Measurements from ENCODE around the gene TYROBP. TPM values are rescaled to one million over a fixed set of nuclear protein-coding genes. Genes with fewer than 3 reads are reported as not detected.
"Not testable (repeated sequence)": the region's sequence is repeated elsewhere in the genome, so short reads cannot be mapped to it uniquely, and the experiment has no call there.

TYROBP gene
- total RNA-seq, 1 experiment from 2014 or later = not detected

DNA sequence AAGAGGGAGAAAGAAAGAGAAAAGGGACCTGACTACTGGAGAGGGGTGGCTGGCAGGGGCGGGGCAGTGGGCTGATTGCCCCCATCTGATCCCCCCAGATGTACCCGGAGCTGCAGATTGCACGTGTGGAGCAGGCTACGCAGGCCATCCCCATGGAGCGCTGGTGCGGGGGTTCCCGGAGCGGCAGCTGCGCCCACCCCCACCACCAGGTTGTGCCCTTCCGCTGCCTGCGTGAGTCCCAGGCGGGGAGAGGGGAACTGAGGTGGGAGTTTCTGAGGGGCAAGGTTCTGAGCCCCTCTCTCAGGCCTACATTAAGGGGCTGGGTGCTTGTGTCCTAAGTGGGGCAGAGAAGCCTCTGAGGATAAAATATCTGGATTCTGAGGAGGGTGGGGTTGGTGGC is 37.3 kb downstream of the TYROBP start:
- no CpG with 5 or more reads among the region's 12 CpGs for WGBS (ENCODE audit: extremely low coverage, insufficient read length, low lambda C conversion rate)
- peaks cover 2 to 8% (median 6%) of the 10 kb centered on the region in 3 experiments; a peak in 6 of 7 replicates for H3K36me3 Mint-ChIP-seq (ENCODE audit: insufficient read depth in 1 of 3, low read depth in 3 of 3)
- Histone ChIP-seq H3K9me3 (ENCODE audit: control insufficient read depth, low read depth, low read length) (no peaks in the 10 kb centered on the region), H3K79me2 (ENCODE audit: insufficient read depth, low read length) (no peaks in the 10 kb centered on the region), H3K27me3 (ENCODE audit: insufficient read depth, low read length) (peaks cover 5% of the 10 kb centered on the region; the same call in 1 of the 2 replicates), H2BK5ac (ENCODE audit: insufficient read length, low read length) (no peak overlapping the region), H3K9ac (ENCODE audit: extremely low read depth, insufficient read length, low read length) (no peak overlapping the region), H3K27ac (ENCODE audit: insufficient read length, low read depth, low read length) (no peak overlapping the region), H2AK5ac (ENCODE audit: insufficient read length, low read length) (no peak overlapping the region), H4K20me1 (ENCODE audit: control insufficient read depth, insufficient read depth, insufficient read length) (no peaks in the 10 kb centered on the region), H4K91ac (ENCODE audit: insufficient read length, low read depth, low read length) (no peak overlapping the region), H3K56ac (ENCODE audit: insufficient read length, low read depth, low read length) (no peak overlapping the region), H2BK15ac (ENCODE audit: low read depth, low read length) (no peak overlapping the region), H2BK120ac (ENCODE audit: low read depth, low read length, poor library complexity, severe bottlenecking) (no peak overlapping the region), H3K23me2 (ENCODE audit: insufficient read length, low read depth, low read length, poor library complexity, severe bottlenecking) (peaks cover 14% of the 10 kb centered on the region), H3K23ac (ENCODE audit: insufficient read length, low read depth, low read length) (no peak overlapping the region), H2BK20ac (ENCODE audit: low read depth, low read length, poor library complexity, severe bottlenecking) (no peak overlapping the region), H2BK12ac (ENCODE audit: insufficient read length, low read depth, low read length) (no peak overlapping the region), H3K18ac (ENCODE audit: insufficient read length, low read depth, low read length) (no peak overlapping the region), H4K5ac (ENCODE audit: insufficient read length, low read depth, low read length) (no peak overlapping the region), H2AFZ (ENCODE audit: low read length) (no peak overlapping the region), H3K4me1 (ENCODE audit: insufficient read depth, low read length) (peaks cover 8% of the 10 kb centered on the region; the same call in 1 of the 2 replicates), H3K4me2 (ENCODE audit: insufficient read depth, insufficient read length, low read length) (no peak overlapping the region), H3T11ph (ENCODE audit: low read length) (no peak overlapping the region), H3K14ac (ENCODE audit: insufficient read depth, low read length) (no peak overlapping the region), H3K4ac (ENCODE audit: low read depth, low read length) (no peak overlapping the region), H3K79me1 (ENCODE audit: insufficient read depth, low read depth, low read length, poor library complexity, severe bottlenecking) (no peaks in the 10 kb centered on the region), H4K8ac (replicated peaks; ENCODE audit: insufficient read length, low read depth, low read length) (no peak overlapping the region)
- H3K4me1 Mint-ChIP-seq = peaks cover 14 to 35% of the 10 kb centered on the region in 2 experiments
- H3K4me3 Mint-ChIP-seq = peak overlapping the region; percentile 66 to 88
- peak overlapping the region in 2 of 3 experiments; percentile 2 to 98; a peak in 2 of 7 replicates for H3K27ac Mint-ChIP-seq
- peak; percentile 60 for DNase-seq
- no peaks in the 10 kb centered on the region; a peak in 2 of 5 replicates for H3K9me3 Mint-ChIP-seq
- peaks cover 27% of the 10 kb centered on the region for H3K27me3 Mint-ChIP-seq (ENCODE audit: low read depth)
- TF ChIP-seq, protein P1, sequence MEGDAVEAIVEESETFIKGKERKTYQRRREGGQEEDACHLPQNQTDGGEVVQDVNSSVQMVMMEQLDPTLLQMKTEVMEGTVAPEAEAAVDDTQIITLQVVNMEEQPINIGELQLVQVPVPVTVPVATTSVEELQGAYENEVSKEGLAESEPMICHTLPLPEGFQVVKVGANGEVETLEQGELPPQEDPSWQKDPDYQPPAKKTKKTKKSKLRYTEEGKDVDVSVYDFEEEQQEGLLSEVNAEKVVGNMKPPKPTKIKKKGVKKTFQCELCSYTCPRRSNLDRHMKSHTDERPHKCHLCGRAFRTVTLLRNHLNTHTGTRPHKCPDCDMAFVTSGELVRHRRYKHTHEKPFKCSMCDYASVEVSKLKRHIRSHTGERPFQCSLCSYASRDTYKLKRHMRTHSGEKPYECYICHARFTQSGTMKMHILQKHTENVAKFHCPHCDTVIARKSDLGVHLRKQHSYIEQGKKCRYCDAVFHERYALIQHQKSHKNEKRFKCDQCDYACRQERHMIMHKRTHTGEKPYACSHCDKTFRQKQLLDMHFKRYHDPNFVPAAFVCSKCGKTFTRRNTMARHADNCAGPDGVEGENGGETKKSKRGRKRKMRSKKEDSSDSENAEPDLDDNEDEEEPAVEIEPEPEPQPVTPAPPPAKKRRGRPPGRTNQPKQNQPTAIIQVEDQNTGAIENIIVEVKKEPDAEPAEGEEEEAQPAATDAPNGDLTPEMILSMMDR (conservative IDR thresholded peaks at IDR 0.05) = peak; percentile 53

DNA sequence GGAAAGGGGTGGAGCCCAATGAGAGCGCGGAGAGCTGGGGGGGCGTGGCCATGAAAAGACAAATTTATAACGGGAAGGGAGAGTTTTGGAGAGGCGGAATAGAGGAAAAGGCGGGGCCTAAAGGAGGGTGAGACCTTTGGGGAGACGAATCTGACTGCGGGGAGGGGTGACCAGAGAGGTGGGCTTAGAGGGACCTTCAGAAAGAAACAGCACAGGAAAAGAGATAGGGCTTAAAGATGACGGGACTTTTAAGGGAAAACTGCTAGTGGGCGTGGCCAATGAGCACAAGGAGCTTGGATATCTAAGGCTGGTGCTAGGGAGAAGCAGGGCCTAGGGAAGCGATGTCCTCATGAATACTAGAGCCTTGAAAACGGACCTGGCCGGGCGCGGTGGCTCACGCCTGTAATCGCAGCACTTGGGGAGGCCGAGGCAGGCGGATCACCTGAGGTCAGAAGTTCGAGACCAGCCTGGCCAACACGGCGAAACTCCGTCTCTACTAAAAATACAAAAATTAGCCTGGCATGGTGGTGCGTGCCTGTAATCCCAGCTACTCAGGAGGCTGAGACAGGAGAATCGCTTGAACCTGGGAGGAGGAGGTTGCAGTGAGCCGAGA is 37.9 kb downstream of the TYROBP start:
- not testable (repeated sequence) for H4K91ac ChIP-seq (ENCODE audit: insufficient read length, low read depth, low read length); H3K79me2 ChIP-seq (ENCODE audit: insufficient read depth, low read length); H3K23ac ChIP-seq (ENCODE audit: insufficient read length, low read depth, low read length); H3K79me1 ChIP-seq (ENCODE audit: insufficient read depth, low read depth, low read length, poor library complexity, severe bottlenecking); H3K9me3 Mint-ChIP-seq; H3K27me3 ChIP-seq (ENCODE audit: insufficient read depth, low read length); H4K5ac ChIP-seq (ENCODE audit: insufficient read length, low read depth, low read length); H3K56ac ChIP-seq (ENCODE audit: insufficient read length, low read depth, low read length); H2BK20ac ChIP-seq (ENCODE audit: low read depth, low read length, poor library complexity, severe bottlenecking); H3K36me3 Mint-ChIP-seq (ENCODE audit: insufficient read depth in 1 of 3, low read depth in 3 of 3); H4K8ac ChIP-seq (replicated peaks; ENCODE audit: insufficient read length, low read depth, low read length); H2BK15ac ChIP-seq (ENCODE audit: low read depth, low read length); H2AFZ ChIP-seq (ENCODE audit: low read length); H4K20me1 ChIP-seq (ENCODE audit: control insufficient read depth, insufficient read depth, insufficient read length); H3K27ac ChIP-seq (ENCODE audit: insufficient read length, low read depth, low read length); H3K18ac ChIP-seq (ENCODE audit: insufficient read length, low read depth, low read length); H2BK120ac ChIP-seq (ENCODE audit: low read depth, low read length, poor library complexity, severe bottlenecking); H3K14ac ChIP-seq (ENCODE audit: insufficient read depth, low read length); H2BK12ac ChIP-seq (ENCODE audit: insufficient read length, low read depth, low read length); H3K9me3 ChIP-seq (ENCODE audit: control insufficient read depth, low read depth, low read length); H2BK5ac ChIP-seq (ENCODE audit: insufficient read length, low read length); H3K9ac ChIP-seq (ENCODE audit: extremely low read depth, insufficient read length, low read length); H2AK5ac ChIP-seq (ENCODE audit: insufficient read length, low read length); H3T11ph ChIP-seq (ENCODE audit: low read length); H3K4ac ChIP-seq (ENCODE audit: low read depth, low read length); H3K4me1 ChIP-seq (ENCODE audit: insufficient read depth, low read length)
- H3K23me2 ChIP-seq (ENCODE audit: insufficient read length, low read depth, low read length, poor library complexity, severe bottlenecking) = peaks cover 14% of the 10 kb centered on the region
- H3K27me3 Mint-ChIP-seq (ENCODE audit: low read depth) = peaks cover 32% of the 10 kb centered on the region
- DNase-seq = peak; percentile 96
- WGBS (ENCODE audit: extremely low coverage, insufficient read length, low lambda C conversion rate) = no CpG with 5 or more reads among the region's 26 CpGs
- peak overlapping the region; percentile 66 to 88 for H3K4me3 Mint-ChIP-seq
- H3K4me2 ChIP-seq (ENCODE audit: insufficient read depth, insufficient read length, low read length) = peak overlapping the region; percentile 76
- H3K4me1 Mint-ChIP-seq = peaks cover 14 to 35% of the 10 kb centered on the region in 2 experiments
- peak overlapping the region; percentile 2 to 98 (median 91); a peak in 6 of 7 replicates for H3K27ac Mint-ChIP-seq
